Nephron (organoid): ENCODE results near the gene CHTF18.

ENCODE experiments used
- H3K27ac Mint-ChIP-seq, 3 experiments: 2 replicates each; pipeline ENCODE4 v1.8.0; 2020; ENCODE audit warnings: mixed read lengths in 3 of 3, mild to moderate bottlenecking in 2 of 3, moderate library complexity in 1 of 3
- H3K27me3 Mint-ChIP-seq: 2 replicates; pipeline ENCODE4 v1.8.0; 2021; ENCODE audit warnings: low read depth, mild to moderate bottlenecking, moderate library complexity, mixed read lengths
- H3K36me3 Mint-ChIP-seq: 2 replicates; pipeline ENCODE4 v1.8.0; 2020; ENCODE audit warnings: low read depth, mixed read lengths
- H3K4me1 Mint-ChIP-seq: 2 replicates; pipeline ENCODE4 v1.8.0; 2020; ENCODE audit warnings: mixed read lengths
- H3K4me3 Mint-ChIP-seq, 3 experiments: 2 replicates each; pipeline ENCODE4 v1.8.0; 2020; ENCODE audit warnings: mild to moderate bottlenecking in 3 of 3, mixed read lengths in 3 of 3, moderate library complexity in 2 of 3
- H3K9me3 Mint-ChIP-seq: 2 replicates; pipeline ENCODE4 v1.8.0; 2020; ENCODE audit warnings: mixed read lengths
- CTCF ChIP-seq, 3 experiments: fragments of 200-600 bp; sonication (generic); IDR thresholded peaks; one replicate each; pipeline ENCODE4 v1.5.0; 2021; ENCODE audit warnings: antibody characterized with exemption in 3 of 3; ENCODE audit not compliant: unreplicated experiment in 3 of 3

CHTF18 gene

DNA sequence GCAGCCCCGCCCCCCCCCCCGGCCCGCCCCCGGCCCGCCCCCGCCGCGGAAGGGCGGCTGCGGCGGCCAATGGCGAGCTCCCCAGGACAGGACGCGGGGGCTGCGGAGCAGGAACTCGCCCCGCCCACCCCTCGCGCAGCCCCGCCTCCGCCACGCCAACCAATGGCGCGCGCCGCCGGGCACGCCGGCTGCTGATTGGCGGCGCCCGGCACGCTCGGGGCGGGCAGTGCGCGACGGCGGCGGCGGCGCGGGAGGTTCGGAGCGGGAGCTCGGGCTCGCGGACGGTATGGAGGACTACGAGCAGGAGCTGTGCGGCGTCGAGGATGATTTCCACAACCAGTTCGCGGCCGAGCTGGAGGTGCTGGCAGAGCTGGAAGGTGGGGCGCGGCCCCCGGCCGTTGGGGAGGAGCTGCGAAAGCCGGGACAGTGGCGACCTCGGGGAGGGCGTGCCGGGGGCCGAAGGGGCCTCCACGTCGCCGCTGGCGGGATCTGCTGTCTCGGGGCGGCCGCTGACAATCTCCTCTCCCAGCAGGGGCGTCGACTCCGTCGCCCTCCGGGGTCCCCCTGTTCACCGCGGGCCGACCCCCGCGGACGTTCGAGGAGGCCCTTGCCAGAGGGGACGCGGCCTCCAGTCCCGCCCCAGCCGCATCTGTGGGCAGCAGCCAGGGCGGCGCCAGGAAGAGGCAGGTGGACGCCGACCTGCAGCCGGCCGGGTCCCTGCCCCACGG lies at the start of gene CHTF18:
CHTF18 (plus strand) TSS at position 222 of the 728 bp plus-strand sequence; CDS start at position 287, 65 bp downstream.
- Mint-ChIP-seq H3K9me3 (no peaks in the 10 kb centered on the region), H3K27me3 (no peaks in the 10 kb centered on the region), H3K4me1 (no peaks in the 10 kb centered on the region), H3K27ac (no peak within 1 kb of the TSS), H3K36me3 (peaks cover 9% of the 10 kb centered on the region), H3K4me3 (peak within 1 kb of the TSS; percentile 86 to 87 (median 87))
- TF ChIP-seq CTCF (IDR thresholded peaks at IDR 0.05; ENCODE audit: unreplicated experiment in 3 of 3) = no peak

GRCh38 chr16:739560-740458 lies 48.6 kb upstream of the CHTF18 start:
- Mint-ChIP-seq H3K9me3 (no peaks in the 10 kb centered on the region), H3K4me3 (peak overlapping the region; percentile 78 to 83 (median 81)), H3K27ac (no peak overlapping the region), H3K36me3 (peaks cover 13% of the 10 kb centered on the region), H3K4me1 (no peaks in the 10 kb centered on the region), H3K27me3 (no peaks in the 10 kb centered on the region)
- no peak for TF ChIP-seq CTCF (IDR thresholded peaks at IDR 0.05; ENCODE audit: unreplicated experiment in 3 of 3)

GRCh38 chr16:740459-740763 lies 48.0 kb upstream of the CHTF18 start:
- Mint-ChIP-seq H3K9me3 (no peaks in the 10 kb centered on the region), H3K36me3 (peaks cover 10% of the 10 kb centered on the region), H3K27ac (no peak overlapping the region), H3K4me3 (peak overlapping the region; percentile 78 to 83 (median 81)), H3K27me3 (no peaks in the 10 kb centered on the region), H3K4me1 (no peaks in the 10 kb centered on the region)
- TF ChIP-seq CTCF (IDR thresholded peaks at IDR 0.05; ENCODE audit: unreplicated experiment in 3 of 3) = no peak

DNA sequence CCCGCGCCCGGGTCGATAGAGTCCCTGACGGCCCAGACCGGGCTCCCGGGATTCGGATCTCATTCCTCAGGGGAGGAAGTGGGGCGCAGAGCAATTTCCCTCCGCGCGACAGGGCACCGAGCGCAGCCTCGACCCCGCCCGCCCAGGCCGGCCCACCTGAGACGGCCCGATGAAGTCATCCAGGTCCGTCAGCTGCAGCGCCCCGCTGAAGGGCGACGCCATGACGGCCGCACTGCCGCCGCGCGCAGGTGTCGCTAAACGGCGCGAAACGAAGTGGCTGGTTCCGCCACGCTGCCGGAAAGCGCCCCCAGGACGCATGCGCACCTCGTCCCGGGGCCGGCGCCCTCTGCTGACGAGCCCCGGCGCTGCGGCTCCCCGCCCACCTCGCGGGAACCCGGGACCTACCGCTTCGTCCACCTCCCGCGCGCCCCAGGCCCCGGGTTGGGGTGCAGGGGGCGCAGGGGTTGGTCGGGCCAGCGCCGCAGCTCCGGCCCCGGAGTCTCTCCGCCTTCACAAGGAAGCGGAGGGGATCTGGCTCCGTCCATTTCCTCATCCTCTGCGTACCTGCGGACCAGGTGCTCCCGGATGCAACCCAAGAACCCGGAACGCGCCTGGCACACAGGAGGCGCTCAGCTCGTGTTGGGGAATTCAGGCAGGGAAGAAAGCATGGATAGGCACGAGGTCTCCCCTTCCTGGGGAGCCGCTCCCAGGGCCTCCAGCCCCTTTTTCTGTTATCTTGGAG lies 47.5 kb upstream of the CHTF18 start, which contains the start of gene CIAO3:
CIAO3 (minus strand) TSS at position 234 of the 742 bp plus-strand sequence; CDS start at position 222, 12 bp downstream.
- H3K27ac Mint-ChIP-seq = peak within 1 kb of the TSS in 1 of 3 experiments; percentile 71
- no peaks in the 10 kb centered on the region for H3K4me1 Mint-ChIP-seq

More for the DNA sequence above, 47.5 kb upstream of the CHTF18 start, which contains the start of gene CIAO3:
- Mint-ChIP-seq H3K4me3 (peak within 1 kb of the TSS; percentile 83 to 88 (median 85)), H3K9me3 (no peaks in the 10 kb centered on the region), H3K27me3 (no peaks in the 10 kb centered on the region), H3K36me3 (peaks cover 4% of the 10 kb centered on the region)
- peak; percentile 92 to 99 (median 94) for TF ChIP-seq CTCF (IDR thresholded peaks at IDR 0.05; ENCODE audit: unreplicated experiment in 3 of 3)
